ENCODE results near the gene RFX5. TPM values are rescaled to one million over a fixed set of nuclear protein-coding genes. Genes with fewer than 3 reads are reported as not detected.
"Not testable (repeated sequence)": the region's sequence is repeated elsewhere in the genome, so short reads cannot be mapped to it uniquely, and the experiment has no call there.

RFX5 gene
- total and polyA plus RNA-seq, 12 donors: 6.5 to 38.4 (median 21.5) TPM

- Histone ChIP-seq H3K36me3 (no peaks in the 10 kb centered on the region), H3K27ac (no peak overlapping the region), H3K4me3 (no peak overlapping the region), H3K9me3 (peaks cover 0 to 21% (median 0%) of the 10 kb centered on the region in 11 donors), H3K4me1 (peaks cover 0 to 8% (median 6%) of the 10 kb centered on the region in 9 donors), H3K27me3 (no peaks in the 10 kb centered on the region)
- no peak for ATAC-seq
- DNase-seq: no peak
- no peak for TF ChIP-seq CTCF (IDR thresholded peaks at IDR 0.05)
- WGBS, 2 donors: 85 to 87% methylated on average over 6 of the region's 6 CpGs
- intact Hi-C loops (cut with DNase I): no loop called here
Observed at GRCh38 chr1:151352021-151352718, 5.1 kb upstream of the RFX5 start.

- 94 to 96% methylated on average over 9 of the region's 9 CpGs for WGBS, 2 donors
- intact Hi-C loops (cut with DNase I); H3K27me3 ChIP-seq; H3K4me3 ChIP-seq; ATAC-seq; DNase-seq; H3K36me3 ChIP-seq; H3K27ac ChIP-seq: not testable (repeated sequence)
- H3K9me3 ChIP-seq: peaks cover 0 to 21% (median 0%) of the 10 kb centered on the region in 11 donors
- H3K4me1 ChIP-seq: peaks cover 0 to 20% (median 13%) of the 10 kb centered on the region in 9 donors
Observed at GRCh38 chr1:151350323-151350722, 3.3 kb upstream of the RFX5 start.

- no peak for TF ChIP-seq CTCF (IDR thresholded peaks at IDR 0.05)
- intact Hi-C loops (cut with DNase I): loop anchor here in 7 of 10 donors (1.0 to 10.0 kb wide), 7 partner anchors 21 to 153 kb away; partner anchors contain the start of genes PIP5K1A (in 5 of the 7), VPS72 (in 5 of the 7), PSMB4 (in 4 of the 7) and PI4KB (in 1 of the 7)
- no peak for ATAC-seq
Observed at GRCh38 chr1:151347523-151348246, 633 bp upstream of the RFX5 start.

DNA sequence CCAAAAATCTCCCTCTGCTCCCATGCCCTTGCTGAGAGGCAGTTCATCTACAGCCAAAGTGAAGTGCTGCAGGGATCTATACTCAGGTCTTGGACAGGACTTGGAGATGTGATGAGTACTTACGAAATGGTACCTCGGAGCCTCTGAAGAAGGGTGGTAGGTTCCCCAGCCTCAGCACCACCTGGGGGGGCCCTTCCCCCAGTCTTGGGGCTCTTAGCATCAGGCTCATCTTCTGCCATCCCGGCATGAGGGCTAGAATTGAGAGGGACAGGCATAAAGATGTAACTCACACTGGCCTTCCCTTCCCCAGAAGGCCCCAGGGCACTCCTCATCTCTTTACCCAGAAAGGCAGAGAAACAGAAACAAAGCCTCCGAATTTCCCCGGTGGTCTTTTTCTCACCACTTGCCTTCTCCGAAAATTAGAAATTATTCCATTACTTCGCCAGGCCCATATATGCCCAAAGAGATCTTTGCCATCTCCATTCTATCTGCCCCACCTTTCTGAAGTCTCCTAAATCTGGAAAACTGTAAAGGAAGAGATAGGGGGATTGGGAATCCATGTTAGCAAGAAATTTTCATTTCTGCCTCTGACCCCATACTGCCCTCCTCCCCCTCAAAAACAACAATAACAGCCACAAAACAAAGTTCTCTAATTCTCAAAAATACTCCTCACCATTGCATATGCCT, 827 bp downstream of the RFX5 start:
- DNase-seq (no peak), ATAC-seq (no peak)
- Histone ChIP-seq H3K9me3 (peaks cover 0 to 8% (median 0%) of the 10 kb centered on the region in 11 donors), H3K27me3 (no peaks in the 10 kb centered on the region), H3K4me3 (peak overlapping the region; percentile 56 to 82 (median 68)), H3K27ac (peak overlapping the region; percentile 16 to 95 (median 89)), H3K36me3 (peaks cover 0 to 47% (median 16%) of the 10 kb centered on the region in 9 donors), H3K4me1 (peaks cover 0 to 32% (median 13%) of the 10 kb centered on the region in 9 donors)
- intact Hi-C loops (cut with DNase I): loop anchor here in 7 of 10 donors (2.0 to 10.0 kb wide), 6 partner anchors 19 to 151 kb away; partner anchors contain the start of genes PIP5K1A (in 5 of the 7), VPS72 (in 5 of the 7), PSMB4 (in 4 of the 7) and PI4KB (in 1 of the 7)
- 50 to 56% methylated on average over 7 of the region's 7 CpGs for WGBS, 2 donors
- TF ChIP-seq CTCF (IDR thresholded peaks at IDR 0.05): no peak

More at GRCh38 chr1:151347523-151348246, 633 bp upstream of the RFX5 start:
- WGBS, 2 donors: 29 to 32% methylated on average over 12 of the region's 12 CpGs
- peak overlapping the region in 9 of 10 donors; percentile 56 to 78 (median 66) for H3K4me3 ChIP-seq
- DNase-seq: no peak
- H3K9me3 ChIP-seq: peaks cover 0 to 21% (median 0%) of the 10 kb centered on the region in 11 donors
- H3K27ac ChIP-seq: peak overlapping the region in 8 of 10 donors; percentile 82 to 95 (median 90)
- peaks cover 0 to 25% (median 13%) of the 10 kb centered on the region in 9 donors for H3K4me1 ChIP-seq
- H3K27me3 ChIP-seq: no peaks in the 10 kb centered on the region
- peaks cover 0 to 33% (median 16%) of the 10 kb centered on the region in 9 donors for H3K36me3 ChIP-seq
